ENCODE results near the gene LMAN2. TPM values are rescaled to one million over a fixed set of nuclear protein-coding genes. Genes with fewer than 3 reads are reported as not detected.

Gene LMAN2
- total RNA-seq, 4 donors from 2014 or later = 236 to 322 (median 293) TPM

- WGBS, 2 donors (ENCODE audit: low coverage in 1 of 2) = 73% methylated on average over 5 of the region's 5 CpGs; no CpG with 5 or more reads in 1 of the 2 donors
- H3K27ac ChIP-seq = peak overlapping the region in 3 of 4 donors; percentile 76 to 84 (median 78)
- H3K4me1 ChIP-seq = peaks cover 13 to 34% (median 18%) of the 10 kb centered on the region in 4 donors
- H3K4me3 ChIP-seq = no peak overlapping the region
- no peak for DNase-seq
- H3K36me3 ChIP-seq = no peaks in the 10 kb centered on the region
- in situ Hi-C loops (cut with MboI; ENCODE audit: low pct_ligation_motif_present in 1 of 4, low pct_unique_long_range_greater_than_20kb in 1 of 4, low sequenced_read_pairs in 3 of 4) = no loop called here
- no peaks in the 10 kb centered on the region for H3K9me3 ChIP-seq
- intact Hi-C loops (cut with DNase I; ENCODE audit: low total_unique reads) = no loop called here
- H3K27me3 ChIP-seq = no peaks in the 10 kb centered on the region
- no peak for TF ChIP-seq POLR2A (IDR thresholded peaks at IDR 0.05)
- no peak for TF ChIP-seq POLR2AphosphoS5 (IDR thresholded peaks at IDR 0.05)
- TF ChIP-seq EP300 (IDR thresholded peaks at IDR 0.05; ENCODE audit: low read depth) = no peak
- no peak for TF ChIP-seq CTCF (IDR thresholded peaks at IDR 0.05)
Measured at GRCh38 chr5:177357146-177357458, 5.6 kb upstream of the LMAN2 start.

- intact Hi-C loops (cut with DNase I; ENCODE audit: low total_unique reads) (no loop called here), in situ Hi-C loops (cut with MboI; ENCODE audit: low pct_ligation_motif_present in 1 of 4, low pct_unique_long_range_greater_than_20kb in 1 of 4, low sequenced_read_pairs in 3 of 4) (no loop called here)
Measured at GRCh38 chr5:177356746-177357145, 5.3 kb upstream of the LMAN2 start.

GRCh38 chr5:177355868-177356168 is 4.3 kb upstream of the LMAN2 start:
- Histone ChIP-seq H3K4me3 (no peak overlapping the region), H3K36me3 (no peaks in the 10 kb centered on the region), H3K9me3 (no peaks in the 10 kb centered on the region), H3K27me3 (no peaks in the 10 kb centered on the region), H3K4me1 (peaks cover 14 to 29% (median 20%) of the 10 kb centered on the region in 4 donors), H3K27ac (no peak overlapping the region)
- 22 to 29% methylated on average over 1 of the region's 1 CpG for WGBS, 2 donors (ENCODE audit: low coverage in 1 of 2)
- intact Hi-C loops (cut with DNase I; ENCODE audit: low total_unique reads) (no loop called here), in situ Hi-C loops (cut with MboI; ENCODE audit: low pct_ligation_motif_present in 1 of 4, low pct_unique_long_range_greater_than_20kb in 1 of 4, low sequenced_read_pairs in 3 of 4) (no loop called here)
- TF ChIP-seq EP300 (IDR thresholded peaks at IDR 0.05; ENCODE audit: low read depth) (no peak), POLR2A (IDR thresholded peaks at IDR 0.05) (no peak), POLR2AphosphoS5 (IDR thresholded peaks at IDR 0.05) (no peak), CTCF (IDR thresholded peaks at IDR 0.05) (no peak)
- no peak for DNase-seq

More at GRCh38 chr5:177356746-177357145, 5.3 kb upstream of the LMAN2 start:
- Histone ChIP-seq H3K4me1 (peaks cover 13 to 32% (median 18%) of the 10 kb centered on the region in 4 donors), H3K36me3 (no peaks in the 10 kb centered on the region), H3K4me3 (no peak overlapping the region), H3K9me3 (no peaks in the 10 kb centered on the region), H3K27ac (peak overlapping the region in 1 of 4 donors; percentile 84), H3K27me3 (no peaks in the 10 kb centered on the region)
- WGBS, 2 donors (ENCODE audit: low coverage in 1 of 2) = 22 to 65% methylated on average over 1 to 3 of the region's 3 CpGs
- DNase-seq = no peak
- TF ChIP-seq POLR2A (IDR thresholded peaks at IDR 0.05) = no peak
- no peak for TF ChIP-seq CTCF (IDR thresholded peaks at IDR 0.05)
- TF ChIP-seq POLR2AphosphoS5 (IDR thresholded peaks at IDR 0.05) = no peak
- no peak for TF ChIP-seq EP300 (IDR thresholded peaks at IDR 0.05; ENCODE audit: low read depth)

- TF ChIP-seq EP300 (IDR thresholded peaks at IDR 0.05; ENCODE audit: low read depth) (no peak), CTCF (IDR thresholded peaks at IDR 0.05) (no peak)
- H3K36me3 ChIP-seq = no peaks in the 10 kb centered on the region
- H3K4me3 ChIP-seq = no peak overlapping the region
- H3K9me3 ChIP-seq = no peaks in the 10 kb centered on the region
- no peak overlapping the region for H3K27ac ChIP-seq
- 83% methylated on average over 1 of the region's 1 CpG; no CpG with 5 or more reads in 1 of the 2 donors for WGBS, 2 donors (ENCODE audit: low coverage in 1 of 2)
- H3K4me1 ChIP-seq = peaks cover 19 to 34% (median 25%) of the 10 kb centered on the region in 4 donors
- no peak for DNase-seq
- intact Hi-C loops (cut with DNase I; ENCODE audit: low total_unique reads) (no loop called here), in situ Hi-C loops (cut with MboI; ENCODE audit: low pct_ligation_motif_present in 1 of 4, low pct_unique_long_range_greater_than_20kb in 1 of 4, low sequenced_read_pairs in 3 of 4) (no loop called here)
- H3K27me3 ChIP-seq = no peaks in the 10 kb centered on the region
Measured at GRCh38 chr5:177355162-177355867, 3.8 kb upstream of the LMAN2 start.

Data from transverse colon (tissue), 4 donors.